Measurements from ENCODE around the gene ERG28.

DNA sequence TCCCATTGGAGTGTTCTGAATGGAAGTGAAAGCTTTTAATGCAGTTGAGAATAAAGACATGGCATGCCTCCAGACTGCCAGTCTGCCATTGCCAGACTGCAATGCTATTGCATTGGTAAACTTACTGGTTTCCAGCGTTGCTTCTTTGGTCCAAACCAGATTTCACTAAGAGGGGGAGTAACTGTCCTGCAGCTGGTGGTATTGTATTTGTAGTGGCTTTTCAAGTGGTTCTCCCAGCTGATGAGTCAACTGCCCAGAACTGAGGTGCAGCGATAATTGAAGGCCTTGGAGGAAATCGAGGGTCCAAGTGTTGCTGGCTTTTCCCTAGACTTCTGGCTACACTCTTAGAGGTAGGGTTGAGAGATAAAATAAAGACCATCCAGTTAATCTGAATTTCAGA lies 31.9 kb downstream of the ERG28 start:
- TF ChIP-seq EZH2phosphoT487 (IDR thresholded peaks at IDR 0.05; ENCODE audit: low read depth, severe bottlenecking, unreplicated experiment) = no peak
- TF ChIP-seq, protein P1, sequence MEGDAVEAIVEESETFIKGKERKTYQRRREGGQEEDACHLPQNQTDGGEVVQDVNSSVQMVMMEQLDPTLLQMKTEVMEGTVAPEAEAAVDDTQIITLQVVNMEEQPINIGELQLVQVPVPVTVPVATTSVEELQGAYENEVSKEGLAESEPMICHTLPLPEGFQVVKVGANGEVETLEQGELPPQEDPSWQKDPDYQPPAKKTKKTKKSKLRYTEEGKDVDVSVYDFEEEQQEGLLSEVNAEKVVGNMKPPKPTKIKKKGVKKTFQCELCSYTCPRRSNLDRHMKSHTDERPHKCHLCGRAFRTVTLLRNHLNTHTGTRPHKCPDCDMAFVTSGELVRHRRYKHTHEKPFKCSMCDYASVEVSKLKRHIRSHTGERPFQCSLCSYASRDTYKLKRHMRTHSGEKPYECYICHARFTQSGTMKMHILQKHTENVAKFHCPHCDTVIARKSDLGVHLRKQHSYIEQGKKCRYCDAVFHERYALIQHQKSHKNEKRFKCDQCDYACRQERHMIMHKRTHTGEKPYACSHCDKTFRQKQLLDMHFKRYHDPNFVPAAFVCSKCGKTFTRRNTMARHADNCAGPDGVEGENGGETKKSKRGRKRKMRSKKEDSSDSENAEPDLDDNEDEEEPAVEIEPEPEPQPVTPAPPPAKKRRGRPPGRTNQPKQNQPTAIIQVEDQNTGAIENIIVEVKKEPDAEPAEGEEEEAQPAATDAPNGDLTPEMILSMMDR (IDR thresholded peaks at IDR 0.05; ENCODE audit: poor library complexity) = no peak

Measured in hepatocyte (in vitro differentiated cells).